Cerebellar cortex (tissue), 1 donor: ENCODE results near the gene HDAC4.

Source experiments
- DNase-seq: peaks from one replicate; pipeline ENCODE4 v3.0.0-alpha.2; 2015; ENCODE audit warnings: low spot score

Gene HDAC4

DNA sequence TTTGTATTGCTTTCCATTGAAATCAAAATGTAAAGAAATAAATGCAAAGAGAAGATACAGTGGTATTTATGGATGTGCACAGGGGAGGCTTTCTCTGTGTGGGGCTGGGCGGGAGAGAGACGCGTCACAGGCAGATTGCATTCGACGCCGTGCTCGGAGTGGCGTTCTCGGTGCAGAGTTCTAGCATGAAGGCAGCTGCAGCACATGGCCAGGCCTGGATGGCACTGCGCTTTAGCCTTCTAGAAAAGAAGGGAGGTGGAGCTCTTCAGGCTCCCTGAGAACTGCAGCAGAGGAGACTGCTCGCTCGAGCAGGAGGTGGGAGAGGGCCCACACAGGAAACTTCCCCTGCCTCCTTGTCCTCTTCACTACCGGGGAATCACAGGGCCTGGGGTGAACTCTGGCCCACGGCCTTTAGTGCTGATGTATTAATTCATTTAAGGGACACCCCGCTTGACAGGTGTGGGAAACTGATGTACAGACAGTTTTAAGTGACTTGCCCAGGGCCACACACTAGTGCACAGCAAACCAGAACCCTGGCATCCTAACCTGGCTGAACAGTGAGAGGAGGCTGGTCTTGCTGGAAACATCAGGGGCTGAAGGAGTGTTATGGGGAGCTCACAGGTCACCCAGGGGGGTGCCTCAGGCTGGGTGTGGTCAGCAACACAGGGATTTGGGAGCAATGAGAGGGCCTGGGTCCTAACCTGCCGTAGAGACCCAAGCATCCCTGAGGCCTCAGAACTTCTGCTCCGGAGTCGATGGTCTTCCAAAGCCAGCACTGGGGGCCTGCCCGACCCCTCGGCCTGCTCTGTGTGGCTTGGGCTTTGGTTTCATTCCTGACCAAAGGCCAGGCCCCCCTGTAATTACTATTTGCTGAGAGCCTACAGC is 199.9 kb downstream of the HDAC4 start:
- DNase-seq = no peak

DNA sequence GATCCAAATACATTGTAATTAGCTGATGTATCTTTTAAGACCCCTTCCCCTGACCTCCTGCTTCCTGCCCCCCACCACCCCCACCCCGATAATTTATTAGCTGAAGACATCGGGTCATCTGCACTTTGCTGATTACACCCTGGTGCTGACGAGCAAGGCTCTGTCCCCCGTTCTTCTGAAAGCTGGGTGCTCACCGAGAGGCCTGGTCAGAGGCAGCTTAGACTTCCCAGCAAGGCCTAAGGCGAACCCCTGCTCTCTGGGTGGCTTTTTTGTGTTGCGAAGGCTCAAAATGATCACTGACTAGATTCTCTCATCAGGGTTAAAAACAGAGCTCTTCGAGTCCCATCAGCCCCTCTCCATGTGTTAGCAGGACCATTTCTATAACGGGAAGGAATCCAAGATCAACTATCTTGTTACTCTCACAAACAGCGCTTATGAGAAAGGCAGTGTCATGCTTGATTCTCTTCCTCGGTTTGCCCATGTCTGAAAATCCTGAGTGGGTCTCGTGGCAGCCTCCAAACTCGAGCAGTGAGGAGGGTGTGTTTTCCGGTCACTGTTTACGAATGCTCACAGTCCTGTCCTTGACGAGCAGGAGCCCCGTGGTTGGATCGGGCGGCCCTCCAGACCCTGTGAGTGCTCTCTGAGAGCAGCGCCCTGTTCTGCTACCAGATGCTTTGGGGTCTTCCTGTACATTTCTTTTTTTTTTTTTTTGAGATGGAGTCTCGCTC is 201.6 kb downstream of the HDAC4 start:
- peak; percentile 28 for DNase-seq

DNA sequence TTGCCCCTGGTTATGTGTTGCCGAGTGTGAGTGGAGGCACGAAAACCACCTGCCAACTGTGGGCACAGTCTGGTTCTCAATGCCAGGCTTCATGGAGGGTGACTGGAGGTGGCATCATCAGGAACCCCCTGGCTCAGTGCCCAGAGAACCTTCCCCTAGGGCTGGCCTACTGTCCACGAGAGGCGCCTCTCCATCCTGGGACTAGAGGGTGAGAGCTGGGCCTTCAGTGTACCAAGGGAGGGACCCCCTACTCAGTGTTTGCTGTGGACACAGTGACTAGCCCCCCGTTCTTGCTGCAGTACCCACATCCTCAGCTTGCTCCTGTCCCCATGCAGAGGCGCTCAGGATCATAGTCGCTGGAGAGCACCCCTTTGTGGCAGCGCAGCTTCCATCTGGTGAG is 202.6 kb downstream of the HDAC4 start:
- no peak for DNase-seq

DNA sequence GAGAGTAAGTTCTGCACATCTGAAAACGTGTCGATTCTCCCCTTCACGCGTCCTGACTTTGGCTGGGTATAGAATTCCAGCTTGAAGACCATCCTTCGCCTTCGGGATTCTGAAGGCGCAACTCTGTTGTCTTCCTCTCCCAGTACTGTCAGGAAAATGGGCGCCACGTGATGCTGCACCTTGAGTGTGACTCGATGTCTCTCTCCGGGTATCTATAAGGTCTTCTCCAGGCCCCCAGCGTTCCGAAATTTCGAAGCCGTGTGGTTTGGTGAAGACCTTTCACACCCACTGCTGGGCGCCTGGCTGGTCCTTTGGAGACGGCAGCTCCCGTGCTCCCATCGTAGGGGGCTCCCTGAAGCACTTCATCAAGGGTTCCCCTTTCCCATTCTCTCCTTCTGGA is 203.7 kb downstream of the HDAC4 start:
- no peak for DNase-seq

DNA sequence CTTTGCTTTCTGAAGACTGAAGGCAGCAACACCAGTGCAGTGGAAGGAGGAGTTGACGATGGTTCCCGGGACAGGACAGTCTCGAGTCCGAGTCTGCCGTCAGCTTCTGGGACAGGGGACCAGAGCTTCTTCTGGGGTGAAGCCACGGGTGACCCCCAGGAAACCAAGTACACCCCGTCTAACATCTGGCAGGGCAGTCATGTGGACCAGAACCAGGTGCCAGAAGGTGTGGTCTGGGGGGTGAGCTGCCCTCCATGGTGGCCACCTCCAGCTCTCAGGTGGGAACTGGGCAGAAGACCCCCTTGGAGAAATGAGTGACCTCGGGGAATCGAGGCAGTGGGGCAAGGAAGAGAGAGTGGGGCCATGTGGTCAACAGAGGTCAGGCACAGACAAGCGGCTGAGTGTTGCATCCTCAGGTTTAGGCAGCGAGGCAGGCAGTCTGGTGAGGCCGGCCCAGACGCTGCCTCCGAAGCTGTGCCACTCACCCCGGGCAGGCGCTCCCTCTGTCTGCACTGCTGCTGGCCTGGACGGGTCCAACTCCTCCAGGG is 204.3 kb downstream of the HDAC4 start:
- DNase-seq = no peak

DNA sequence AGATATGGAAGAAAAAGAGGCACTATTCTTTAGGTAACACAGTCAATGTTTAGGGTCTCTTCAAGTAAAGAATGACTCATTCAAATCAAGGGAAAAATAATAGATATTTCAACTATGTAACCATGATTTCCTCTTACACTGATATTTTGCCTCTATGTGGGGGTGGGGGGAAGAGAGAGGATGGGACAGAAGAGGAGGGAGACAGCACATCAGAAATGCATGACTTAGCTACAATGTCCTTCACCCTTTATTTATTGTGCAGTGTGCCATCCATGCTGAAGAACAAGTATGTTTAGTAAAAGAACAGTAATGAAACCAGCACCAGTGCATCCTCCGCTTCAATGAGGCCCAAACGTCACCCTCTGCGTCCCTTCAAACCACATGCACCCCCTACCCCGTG is 204.8 kb downstream of the HDAC4 start:
- no peak for DNase-seq

DNA sequence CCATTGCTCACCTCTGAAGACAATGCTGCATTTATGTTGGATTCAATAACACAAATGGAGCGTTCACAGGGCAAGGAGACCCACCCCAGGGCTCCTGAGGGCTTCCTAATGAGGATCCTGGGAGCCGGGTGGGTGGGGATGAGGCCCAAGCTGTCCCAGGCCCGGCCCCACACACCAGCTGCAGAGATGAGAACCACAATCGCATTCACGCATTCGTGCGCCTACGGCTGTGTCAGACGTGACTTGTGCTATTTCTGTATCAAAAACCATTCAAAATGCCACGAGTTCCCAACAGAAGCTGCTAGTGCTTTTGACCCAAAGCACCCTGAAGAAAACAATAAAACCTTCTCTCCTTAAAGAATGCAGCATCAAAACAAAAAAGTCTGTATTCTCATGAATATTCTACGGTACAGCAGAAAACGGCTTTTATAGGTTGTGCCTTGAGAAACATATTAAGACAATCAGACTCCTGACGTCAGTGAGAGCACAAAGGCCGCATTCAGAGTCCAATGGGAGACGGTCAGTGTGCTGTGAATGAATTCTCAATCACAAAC is 205.4 kb downstream of the HDAC4 start:
- DNase-seq = no peak

DNA sequence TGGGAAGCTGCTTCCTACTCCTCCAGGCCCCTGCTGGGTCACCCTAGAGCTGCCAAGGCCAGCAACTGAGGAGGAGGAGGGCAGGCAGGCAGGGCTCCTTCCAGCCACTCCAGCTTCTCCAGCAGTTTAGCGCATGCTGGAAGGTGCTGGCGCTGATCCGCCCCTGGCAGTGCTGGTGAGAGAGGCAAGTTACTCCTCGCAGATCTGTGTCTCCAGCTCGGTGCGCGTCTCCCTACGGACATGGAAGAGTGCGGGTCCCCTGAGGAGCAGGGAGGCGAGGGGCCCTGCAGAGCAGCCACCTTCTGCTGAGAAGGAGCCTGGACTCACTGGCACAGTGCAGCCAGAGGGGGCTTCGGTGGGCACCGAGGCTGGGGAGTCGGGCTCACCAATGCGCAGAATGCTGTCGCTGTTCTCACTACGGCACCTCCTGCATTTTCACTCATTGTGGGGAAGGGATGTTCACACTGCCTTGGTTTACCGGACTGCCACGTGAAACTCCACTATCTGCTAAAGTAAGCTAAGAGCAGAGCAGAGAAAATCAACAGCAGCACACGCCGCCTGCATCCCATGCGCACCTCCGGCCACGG is 206.0 kb downstream of the HDAC4 start:
- no peak for DNase-seq

DNA sequence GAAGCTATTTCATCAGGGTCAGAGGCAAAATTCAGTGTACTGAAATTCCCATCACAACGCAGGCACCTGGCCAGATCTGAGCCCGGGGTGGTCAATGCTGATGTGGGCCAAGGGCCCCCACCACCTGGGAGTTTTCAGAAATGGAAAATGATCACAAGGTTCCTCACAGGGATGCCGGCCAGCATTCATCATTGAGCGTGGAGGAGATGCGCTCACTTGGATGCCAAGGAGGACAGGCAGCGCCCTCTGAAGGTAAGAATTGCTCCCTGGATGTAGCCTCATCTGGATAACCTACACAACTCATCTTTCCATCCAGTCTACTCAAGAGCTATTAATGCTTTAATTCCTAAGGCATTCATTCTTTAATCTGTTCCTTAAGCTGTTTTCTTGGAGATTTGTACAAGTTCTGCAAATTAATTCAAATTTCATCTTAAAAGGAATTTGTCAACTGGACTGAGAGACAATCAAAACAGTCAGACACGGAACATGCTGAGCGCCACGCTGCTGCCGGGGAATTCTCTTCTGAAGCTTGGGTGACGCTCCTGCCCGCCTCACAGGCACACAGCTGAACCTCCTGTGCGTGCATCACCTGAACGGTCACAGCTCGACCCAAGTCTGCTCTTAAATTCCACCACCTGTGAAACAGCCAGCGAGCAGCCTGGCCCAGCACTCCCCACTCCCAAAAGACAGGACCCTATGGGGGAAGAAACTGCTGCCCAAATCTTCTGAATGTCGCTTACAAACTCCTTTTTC is 206.7 kb downstream of the HDAC4 start:
- DNase-seq = peak; percentile 41

DNA sequence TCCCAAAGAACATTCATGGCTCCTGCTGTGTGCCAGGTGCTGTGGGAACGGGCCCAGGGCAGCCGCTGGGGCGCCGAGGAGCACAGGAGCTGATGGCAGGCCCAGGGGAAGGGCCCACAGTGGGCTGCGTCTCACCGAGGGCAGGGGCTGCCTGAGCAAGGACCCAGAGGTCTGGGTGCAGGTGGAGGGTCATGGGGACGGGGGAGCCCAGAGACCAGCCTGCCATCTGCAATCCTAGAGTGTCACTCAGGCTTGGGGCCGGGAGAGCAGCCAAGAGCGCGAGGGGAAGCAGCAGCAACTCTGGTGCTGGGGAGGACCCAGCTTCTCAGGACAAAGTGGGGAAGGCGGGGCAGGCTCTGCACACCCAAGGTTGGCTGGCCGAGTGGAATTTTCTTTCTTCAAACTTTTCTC is 207.4 kb downstream of the HDAC4 start:
- DNase-seq = peak; percentile 55

DNA sequence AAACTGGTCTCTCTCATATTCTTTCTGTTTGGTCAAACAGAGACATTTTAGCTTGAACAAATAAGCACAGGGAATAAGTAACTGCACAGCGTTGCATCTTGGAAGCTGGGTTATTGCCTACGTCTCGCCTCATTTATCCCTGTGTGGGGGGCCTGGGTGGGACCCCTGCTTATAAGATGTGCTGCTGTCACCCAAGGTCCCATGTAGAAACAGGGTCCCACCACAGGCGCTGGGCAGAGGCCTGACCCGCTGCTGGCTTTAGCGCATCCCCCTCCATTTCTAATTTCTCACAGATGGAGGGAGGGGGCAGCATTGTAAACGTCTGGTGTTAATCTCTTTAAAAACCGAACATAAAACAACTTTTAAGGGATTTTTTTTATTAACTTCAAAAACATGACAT is 207.8 kb downstream of the HDAC4 start:
- DNase-seq = no peak

DNA sequence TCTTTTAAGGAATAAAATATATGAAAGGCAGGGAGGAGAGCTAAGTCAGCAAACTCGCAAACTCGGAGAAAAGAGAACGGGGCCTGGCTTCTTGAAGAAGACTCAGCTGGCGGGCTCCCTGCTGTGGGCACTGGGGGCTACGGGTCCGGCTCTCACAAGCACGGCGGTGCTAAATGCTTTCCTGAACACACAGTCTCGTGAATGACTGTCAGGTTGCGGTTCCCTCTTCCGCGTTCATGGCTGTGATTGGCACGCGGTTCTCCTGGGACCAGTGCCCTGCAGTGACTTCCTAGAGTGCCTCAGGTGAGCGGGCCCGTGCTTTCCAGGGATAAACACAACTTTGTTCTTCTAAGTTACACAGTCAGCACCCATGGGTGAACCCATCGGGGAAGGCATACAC is 208.4 kb downstream of the HDAC4 start:
- no peak for DNase-seq

DNA sequence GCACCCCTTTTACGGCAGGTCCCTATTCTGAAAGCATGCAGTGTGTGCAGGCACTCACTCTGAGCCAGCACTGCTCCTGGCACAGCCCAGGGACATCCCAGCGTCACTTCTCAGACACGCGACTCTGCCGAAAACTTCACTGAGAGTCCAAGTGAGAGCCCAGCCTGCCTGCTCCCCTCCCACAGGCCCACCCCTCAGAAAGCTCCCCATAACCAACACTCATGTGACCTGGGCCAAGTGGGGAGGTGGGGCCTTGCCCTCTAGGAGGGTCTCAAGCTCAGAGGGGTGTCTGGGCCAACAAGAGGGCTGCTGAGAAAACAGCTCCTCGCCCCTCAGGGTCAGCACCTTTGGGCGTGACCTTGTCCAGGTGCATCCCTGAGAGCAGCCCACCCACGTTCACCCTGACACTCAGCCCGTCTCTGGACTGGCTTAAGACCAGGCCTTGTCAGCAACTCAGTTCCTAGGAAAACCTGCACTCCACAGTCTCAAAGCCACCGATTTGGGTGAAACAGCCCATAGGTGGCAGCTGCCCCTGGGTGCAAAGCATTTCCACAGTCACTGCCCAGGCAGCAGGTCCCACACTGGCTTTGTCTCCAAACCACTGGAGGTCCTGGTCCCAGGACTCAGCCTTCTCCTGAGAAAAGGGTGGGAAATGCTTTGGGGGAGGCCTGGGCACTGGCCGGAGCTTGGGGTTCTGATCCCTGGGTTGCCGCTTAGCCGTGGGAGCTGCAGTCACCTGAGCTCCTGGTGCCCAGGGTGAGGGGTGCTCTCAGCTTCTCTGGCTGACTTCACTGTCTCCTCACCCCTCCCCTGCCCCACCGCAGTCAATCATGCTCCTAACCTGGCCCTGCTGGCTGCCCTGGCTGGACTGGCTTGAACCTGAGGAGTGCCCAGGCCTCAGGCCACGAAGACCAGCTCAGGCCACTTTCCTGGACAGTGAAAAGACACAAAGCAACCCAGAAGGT is 209.6 kb downstream of the HDAC4 start:
- DNase-seq = no peak

DNA sequence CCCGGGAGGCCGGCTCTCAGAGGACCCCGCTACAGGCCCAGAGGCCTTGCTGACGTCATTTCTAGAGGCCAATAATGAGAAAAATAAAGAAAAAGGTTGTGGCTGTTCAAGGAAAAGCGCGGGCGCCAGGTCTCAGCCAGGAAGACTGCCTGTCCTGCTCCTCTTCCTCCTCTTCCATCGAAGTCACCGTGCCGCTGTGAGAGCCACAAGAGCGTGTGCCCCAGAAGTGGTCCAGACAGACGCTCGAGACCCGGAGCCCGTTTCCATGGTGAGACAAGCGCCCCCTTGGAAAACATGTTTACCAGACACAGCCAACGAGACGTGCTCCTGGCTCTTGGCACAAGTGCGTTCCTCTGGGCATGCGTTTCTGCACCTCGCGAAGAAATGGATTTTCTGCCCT is 210.5 kb downstream of the HDAC4 start:
- DNase-seq = no peak

DNA sequence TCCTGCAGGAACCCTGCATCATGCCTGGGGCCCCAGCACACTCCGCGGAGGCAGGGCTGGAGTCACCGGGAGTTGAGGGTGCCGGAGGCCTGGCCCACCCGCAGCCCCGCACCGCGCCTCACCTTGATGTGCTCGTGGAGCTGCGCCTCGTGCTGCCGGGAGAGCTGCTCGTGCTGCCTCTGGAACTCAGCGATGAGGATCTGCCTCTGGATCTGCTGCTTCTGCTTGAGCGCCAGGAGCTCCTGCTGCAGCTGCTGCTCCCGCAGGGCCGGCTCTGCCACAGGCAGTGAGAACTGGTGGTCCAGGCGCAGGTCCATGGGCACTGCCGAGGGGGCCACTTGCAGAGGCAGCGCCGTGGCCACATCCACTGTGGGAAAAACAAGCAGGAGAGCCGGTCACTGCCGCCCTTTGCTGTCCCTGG is 211.1 kb downstream of the HDAC4 start:
- no peak for DNase-seq

DNA sequence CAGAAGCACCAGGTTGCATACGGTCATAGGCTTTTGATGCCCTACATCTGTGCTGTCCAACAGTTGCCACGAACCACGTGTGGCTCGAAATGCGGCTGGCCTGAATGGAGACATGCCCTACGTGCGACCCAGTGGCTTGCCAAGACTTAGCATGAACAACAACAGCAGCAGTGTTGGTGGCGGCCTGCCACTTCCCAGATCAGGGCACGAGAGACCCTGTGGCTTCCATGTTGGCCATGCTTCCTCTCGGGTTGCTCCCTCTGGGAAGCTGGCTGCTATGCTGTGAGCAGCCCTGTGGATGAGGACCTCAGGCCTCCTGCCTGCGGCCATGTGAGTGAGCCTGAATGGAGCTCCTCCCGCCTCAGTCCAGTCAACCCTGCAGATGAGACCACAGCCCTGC is 212.3 kb downstream of the HDAC4 start:
- no peak for DNase-seq

DNA sequence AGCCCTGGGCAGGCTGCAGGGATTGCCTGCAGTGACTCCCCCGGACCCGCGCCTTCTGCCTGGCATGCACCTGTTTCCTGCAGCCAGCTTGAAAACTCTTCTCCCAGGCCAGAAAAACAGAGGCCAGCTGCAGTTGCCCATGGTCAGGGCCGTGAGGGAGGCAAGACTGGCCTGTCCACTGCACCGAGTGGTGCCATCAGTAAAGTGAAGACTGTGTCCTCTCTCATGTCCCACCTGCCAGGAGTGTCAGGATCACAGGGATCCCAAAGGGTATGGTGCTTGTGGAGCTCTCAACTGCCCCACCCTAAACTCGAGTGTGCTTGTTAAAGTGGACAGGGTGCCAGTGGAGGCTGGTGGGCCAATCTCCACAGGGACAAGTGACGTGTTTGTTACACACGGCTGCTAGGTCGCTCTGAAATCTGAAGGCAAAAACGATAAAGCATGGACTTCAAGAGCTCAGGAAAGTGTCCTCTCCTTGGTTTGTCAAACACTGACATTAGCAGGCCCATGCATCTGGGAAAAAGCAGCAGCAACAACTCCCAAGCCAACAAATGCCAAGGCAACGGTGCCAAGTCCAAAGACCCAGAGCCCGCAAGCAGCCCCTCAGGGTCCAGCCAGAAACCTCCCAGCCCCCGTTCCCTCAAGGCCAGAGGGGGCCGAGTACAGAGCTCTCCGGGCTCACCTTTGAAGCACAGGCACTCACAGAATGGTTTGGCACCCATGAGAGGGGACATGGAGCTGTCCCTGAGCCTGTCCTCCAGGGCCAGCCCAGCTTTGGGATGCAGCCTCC is 213.2 kb downstream of the HDAC4 start:
- no peak for DNase-seq

DNA sequence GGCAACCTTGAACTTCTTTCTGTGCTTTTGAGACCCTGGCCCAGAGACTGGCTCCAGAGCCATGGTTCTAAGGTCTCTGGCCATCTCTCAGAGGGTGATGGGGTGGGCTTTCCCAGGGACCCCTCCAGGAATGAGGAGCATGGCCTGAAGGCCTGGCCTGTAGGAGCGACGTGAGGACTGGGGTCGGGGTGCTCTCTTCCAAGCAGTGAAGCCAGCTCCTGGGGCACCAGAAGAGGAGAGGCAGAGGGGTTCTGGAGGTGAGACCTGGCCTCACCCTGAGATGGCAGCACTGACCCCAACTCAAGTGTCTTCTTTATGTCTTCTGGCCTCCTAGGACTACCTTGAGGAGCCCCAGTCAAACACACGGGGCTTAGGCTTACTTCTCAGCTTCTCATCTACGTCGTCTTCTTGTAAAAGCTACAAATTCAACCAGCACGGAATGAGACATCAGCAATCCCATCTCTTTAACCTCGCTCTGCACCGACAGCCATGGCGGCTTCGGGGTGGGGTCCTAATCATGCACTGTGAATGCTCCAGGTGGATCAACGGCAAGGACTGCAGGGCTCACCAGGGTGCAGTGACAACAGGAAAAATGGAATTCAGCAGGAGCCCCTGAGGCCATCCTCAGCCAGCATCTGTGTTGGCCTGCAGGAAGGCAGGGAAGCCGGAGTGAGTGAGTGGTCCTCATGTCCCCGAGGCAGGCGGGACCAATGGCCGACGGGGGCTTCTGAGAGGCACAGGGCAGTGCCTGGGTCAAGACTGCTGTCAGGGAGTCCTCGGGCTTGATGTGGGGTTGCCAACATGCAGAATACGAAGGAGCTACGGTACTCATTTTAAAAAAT is 214.1 kb downstream of the HDAC4 start:
- DNase-seq = no peak
